ENCODE results near the gene KLHL21.
"Not testable (repeated sequence)": the region's sequence is repeated elsewhere in the genome, so short reads cannot be mapped to it uniquely, and the experiment has no call there.

The KLHL21 gene

GRCh38 chr1:6602669-6603237, at the start of gene KLHL21:
Gene KLHL21, minus strand, starts transcription at chr1:6602869. Its CDS starts 52 bp downstream, at chr1:6602817.
- no peak for DNase-seq (ENCODE audit: low read depth, low spot score)

GRCh38 chr1:6651909-6652308, 49.2 kb upstream of the KLHL21 start:
- DNase-seq (ENCODE audit: low read depth, low spot score) = no peak

- no peak for DNase-seq (ENCODE audit: low read depth, low spot score)
These were observed 45.9 kb upstream of the KLHL21 start for GRCh38 chr1:6648556-6648955.

GRCh38 chr1:6646499-6647148, 44.0 kb upstream of the KLHL21 start:
- no peak for DNase-seq (ENCODE audit: low read depth, low spot score)

- DNase-seq (ENCODE audit: low read depth, low spot score) = no peak
These were observed 42.3 kb upstream of the KLHL21 start for GRCh38 chr1:6645018-6645417.

- not testable (repeated sequence) for DNase-seq (ENCODE audit: low read depth, low spot score)
These were observed 38.2 kb upstream of the KLHL21 start for GRCh38 chr1:6640867-6641266.

- DNase-seq (ENCODE audit: low read depth, low spot score) = no peak
These were observed 35.6 kb upstream of the KLHL21 start for GRCh38 chr1:6638226-6638625.

- DNase-seq (ENCODE audit: low read depth, low spot score) = no peak
These were observed 35.1 kb upstream of the KLHL21 start for GRCh38 chr1:6637770-6638169.

- not testable (repeated sequence) for DNase-seq (ENCODE audit: low read depth, low spot score)
These were observed 34.1 kb upstream of the KLHL21 start for GRCh38 chr1:6636778-6637177.

- no peak for DNase-seq (ENCODE audit: low read depth, low spot score)
These were observed 33.5 kb upstream of the KLHL21 start for GRCh38 chr1:6635910-6636760.

- DNase-seq (ENCODE audit: low read depth, low spot score) = no peak
These were observed 32.7 kb upstream of the KLHL21 start for GRCh38 chr1:6635161-6635909.

GRCh38 chr1:6634371-6635052, 31.8 kb upstream of the KLHL21 start:
- DNase-seq (ENCODE audit: low read depth, low spot score) = no peak

GRCh38 chr1:6632588-6633514, 30.2 kb upstream of the KLHL21 start:
- DNase-seq (ENCODE audit: low read depth, low spot score) = no peak

- no peak for DNase-seq (ENCODE audit: low read depth, low spot score)
These were observed 28.4 kb upstream of the KLHL21 start for GRCh38 chr1:6631058-6631457.

GRCh38 chr1:6630027-6630426, 27.4 kb upstream of the KLHL21 start:
- no peak for DNase-seq (ENCODE audit: low read depth, low spot score)

GRCh38 chr1:6628971-6629479, 26.4 kb upstream of the KLHL21 start:
- DNase-seq (ENCODE audit: low read depth, low spot score) = no peak

- DNase-seq (ENCODE audit: low read depth, low spot score) = no peak
These were observed 25.3 kb upstream of the KLHL21 start for GRCh38 chr1:6627841-6628545.

- DNase-seq (ENCODE audit: low read depth, low spot score) = no peak
These were observed 24.4 kb upstream of the KLHL21 start for GRCh38 chr1:6627031-6627430.

- DNase-seq (ENCODE audit: low read depth, low spot score) = no peak
These were observed 23.0 kb upstream of the KLHL21 start for GRCh38 chr1:6625584-6626149.

All from smooth muscle cell of the brain vasculature (primary cell).